ENCODE results near the gene SH3GL1. TPM values are rescaled to one million over a fixed set of nuclear protein-coding genes. Genes with fewer than 3 reads are reported as not detected.

SH3GL1 gene
- polyA plus RNA-seq, 1 donor (not counting 4 experiments of a cell fraction or from before 2014, with no cell fraction given): 47.4 TPM

- no peak overlapping the region for H2AFZ ChIP-seq (ENCODE audit: control insufficient read depth, low read length)
- H3K27me3 ChIP-seq (ENCODE audit: control insufficient read depth, extremely low read depth, insufficient read depth, low read length): no peaks in the 10 kb centered on the region
- DNase-seq (ENCODE audit: low read depth, low spot score): peak; percentile 26
- H3K4me1 ChIP-seq (ENCODE audit: control insufficient read depth, extremely low read depth, insufficient read depth, low read length): no peaks in the 10 kb centered on the region
- no peak for TF ChIP-seq EZH2 (IDR thresholded peaks at IDR 0.05; ENCODE audit: low read length)
- TF ChIP-seq, protein P1, sequence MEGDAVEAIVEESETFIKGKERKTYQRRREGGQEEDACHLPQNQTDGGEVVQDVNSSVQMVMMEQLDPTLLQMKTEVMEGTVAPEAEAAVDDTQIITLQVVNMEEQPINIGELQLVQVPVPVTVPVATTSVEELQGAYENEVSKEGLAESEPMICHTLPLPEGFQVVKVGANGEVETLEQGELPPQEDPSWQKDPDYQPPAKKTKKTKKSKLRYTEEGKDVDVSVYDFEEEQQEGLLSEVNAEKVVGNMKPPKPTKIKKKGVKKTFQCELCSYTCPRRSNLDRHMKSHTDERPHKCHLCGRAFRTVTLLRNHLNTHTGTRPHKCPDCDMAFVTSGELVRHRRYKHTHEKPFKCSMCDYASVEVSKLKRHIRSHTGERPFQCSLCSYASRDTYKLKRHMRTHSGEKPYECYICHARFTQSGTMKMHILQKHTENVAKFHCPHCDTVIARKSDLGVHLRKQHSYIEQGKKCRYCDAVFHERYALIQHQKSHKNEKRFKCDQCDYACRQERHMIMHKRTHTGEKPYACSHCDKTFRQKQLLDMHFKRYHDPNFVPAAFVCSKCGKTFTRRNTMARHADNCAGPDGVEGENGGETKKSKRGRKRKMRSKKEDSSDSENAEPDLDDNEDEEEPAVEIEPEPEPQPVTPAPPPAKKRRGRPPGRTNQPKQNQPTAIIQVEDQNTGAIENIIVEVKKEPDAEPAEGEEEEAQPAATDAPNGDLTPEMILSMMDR (optimal IDR thresholded peaks at IDR 0.05 in 1 of 3, IDR thresholded peaks at IDR 0.05 in 1 of 3, conservative IDR thresholded peaks at IDR 0.05 in 1 of 3; ENCODE audit: extremely low read depth in 1 of 3, insufficient read depth in 2 of 3, low read length in 3 of 3): no peak
- H3K27ac ChIP-seq (ENCODE audit: control insufficient read depth, insufficient read depth, low read length): no peak overlapping the region
- peak overlapping the region; percentile 70 for H3K4me2 ChIP-seq (ENCODE audit: control insufficient read depth, extremely low read depth, insufficient read depth, low read depth, low read length)
- H3K36me3 ChIP-seq (ENCODE audit: control insufficient read depth in 2 of 2, extremely low read depth in 1 of 2, insufficient read depth in 2 of 2, low read length in 2 of 2): peaks cover 0 to 6% of the 10 kb centered on the region in 2 experiments
- no peaks in the 10 kb centered on the region for H3K9me1 ChIP-seq (ENCODE audit: control insufficient read depth, extremely low read depth, insufficient read depth, low read length)
- H3K9ac ChIP-seq (ENCODE audit: control insufficient read depth, extremely low read depth, insufficient read depth, low read length): no peak overlapping the region
- no peak overlapping the region for H3K4me3 ChIP-seq (ENCODE audit: control insufficient read depth in 2 of 3, extremely low read depth in 1 of 3, insufficient read depth in 2 of 3, low read depth in 1 of 3, low read length in 3 of 3)
- H4K20me1 ChIP-seq (ENCODE audit: control insufficient read depth, extremely low read depth, insufficient read depth, low read length): no peaks in the 10 kb centered on the region
- H3K79me2 ChIP-seq (ENCODE audit: control insufficient read depth, insufficient read depth, low read length): no peaks in the 10 kb centered on the region
- no peaks in the 10 kb centered on the region for H3K9me3 ChIP-seq (ENCODE audit: control insufficient read depth, low read depth, low read length)
- dilution Hi-C loops (cut with MboI; ENCODE audit: extremely low pct_ligation_motif_present, low sequenced_read_pairs): no loop called here
- no peak for FAIRE-seq
These were observed 71.9 kb downstream of the SH3GL1 start for GRCh38 chr19:4328243-4328990.

- no peaks in the 10 kb centered on the region for H4K20me1 ChIP-seq (ENCODE audit: control insufficient read depth, extremely low read depth, insufficient read depth, low read length)
- no peaks in the 10 kb centered on the region for H3K79me2 ChIP-seq (ENCODE audit: control insufficient read depth, insufficient read depth, low read length)
- FAIRE-seq (no peak), DNase-seq (ENCODE audit: low read depth, low spot score) (no peak)
- TF ChIP-seq, protein P1 (optimal IDR thresholded peaks at IDR 0.05 in 1 of 3, IDR thresholded peaks at IDR 0.05 in 1 of 3, conservative IDR thresholded peaks at IDR 0.05 in 1 of 3; ENCODE audit: extremely low read depth in 1 of 3, insufficient read depth in 2 of 3, low read length in 3 of 3): no peak
- TF ChIP-seq EZH2 (IDR thresholded peaks at IDR 0.05; ENCODE audit: low read length): no peak
- H3K9me1 ChIP-seq (ENCODE audit: control insufficient read depth, extremely low read depth, insufficient read depth, low read length): no peaks in the 10 kb centered on the region
- H3K9ac ChIP-seq (ENCODE audit: control insufficient read depth, extremely low read depth, insufficient read depth, low read length): no peak overlapping the region
- H3K9me3 ChIP-seq (ENCODE audit: control insufficient read depth, low read depth, low read length): no peaks in the 10 kb centered on the region
- H3K4me1 ChIP-seq (ENCODE audit: control insufficient read depth, extremely low read depth, insufficient read depth, low read length): no peaks in the 10 kb centered on the region
- dilution Hi-C loops (cut with MboI; ENCODE audit: extremely low pct_ligation_motif_present, low sequenced_read_pairs): no loop called here
- peaks cover 0 to 6% of the 10 kb centered on the region in 2 experiments for H3K36me3 ChIP-seq (ENCODE audit: control insufficient read depth in 2 of 2, extremely low read depth in 1 of 2, insufficient read depth in 2 of 2, low read length in 2 of 2)
- no peak overlapping the region for H2AFZ ChIP-seq (ENCODE audit: control insufficient read depth, low read length)
- peak overlapping the region in 1 of 3 experiments; percentile 42 for H3K4me3 ChIP-seq (ENCODE audit: control insufficient read depth in 2 of 3, extremely low read depth in 1 of 3, insufficient read depth in 2 of 3, low read depth in 1 of 3, low read length in 3 of 3)
- no peaks in the 10 kb centered on the region for H3K27me3 ChIP-seq (ENCODE audit: control insufficient read depth, extremely low read depth, insufficient read depth, low read length)
- peak overlapping the region; percentile 70 for H3K4me2 ChIP-seq (ENCODE audit: control insufficient read depth, extremely low read depth, insufficient read depth, low read depth, low read length)
- no peak overlapping the region for H3K27ac ChIP-seq (ENCODE audit: control insufficient read depth, insufficient read depth, low read length)
These were observed 72.5 kb downstream of the SH3GL1 start for GRCh38 chr19:4327877-4328242.

All from keratinocyte (primary cell).